NCI-H146 treated with DMSO at 0.1 percent for 48 hours (cell line): Measurements from ENCODE around the gene DLG2.

Experiments
- DNase-seq: peaks from one replicate; lab custom pipeline; 2025; ENCODE audit not compliant: unreplicated experiment; lab: John Stamatoyannopoulos, UW

Gene DLG2

DNA sequence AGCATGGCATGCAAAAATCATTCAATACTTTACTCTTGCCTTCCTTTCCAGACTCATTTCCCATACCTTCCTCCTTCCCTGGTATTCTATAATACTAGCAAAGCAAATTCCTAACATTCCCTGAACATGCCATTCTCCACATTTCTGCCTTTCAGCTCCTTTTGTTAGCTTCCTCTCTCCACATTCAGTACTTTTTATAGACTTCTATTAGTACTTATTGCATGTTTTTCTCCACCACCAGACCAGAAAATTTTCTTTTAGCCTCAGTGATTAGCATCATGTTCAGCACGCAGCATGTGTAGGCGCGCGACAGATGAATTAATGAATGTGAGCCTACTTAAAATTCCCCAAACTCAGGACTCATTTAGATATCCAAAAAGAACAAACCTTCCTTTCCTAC, 935.3 kb downstream of the DLG2 start:
- DNase-seq: no peak

- no peak for DNase-seq
These were observed 939.7 kb downstream of the DLG2 start for GRCh38 chr11:84687433-84687832.

DNA sequence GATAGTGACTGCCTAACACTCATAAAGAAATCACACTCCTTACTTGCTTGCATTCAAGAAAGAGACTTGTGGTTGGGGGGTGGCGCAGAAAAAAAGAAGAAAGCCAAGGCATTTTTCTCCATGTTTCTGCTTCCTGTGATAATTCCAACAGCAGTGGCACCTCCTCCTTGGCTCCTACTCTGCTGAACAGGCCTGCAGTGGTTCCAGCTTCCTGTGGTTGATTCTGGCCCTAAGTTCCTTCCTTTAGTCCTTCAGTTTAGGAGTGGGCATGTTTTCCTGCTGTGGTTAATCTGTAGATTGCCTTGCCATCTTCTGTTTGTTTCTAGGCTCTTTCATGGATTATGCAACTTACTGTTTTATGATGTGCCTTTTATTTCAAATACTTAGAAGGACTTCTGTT, 940.4 kb downstream of the DLG2 start:
- DNase-seq: no peak

DNA sequence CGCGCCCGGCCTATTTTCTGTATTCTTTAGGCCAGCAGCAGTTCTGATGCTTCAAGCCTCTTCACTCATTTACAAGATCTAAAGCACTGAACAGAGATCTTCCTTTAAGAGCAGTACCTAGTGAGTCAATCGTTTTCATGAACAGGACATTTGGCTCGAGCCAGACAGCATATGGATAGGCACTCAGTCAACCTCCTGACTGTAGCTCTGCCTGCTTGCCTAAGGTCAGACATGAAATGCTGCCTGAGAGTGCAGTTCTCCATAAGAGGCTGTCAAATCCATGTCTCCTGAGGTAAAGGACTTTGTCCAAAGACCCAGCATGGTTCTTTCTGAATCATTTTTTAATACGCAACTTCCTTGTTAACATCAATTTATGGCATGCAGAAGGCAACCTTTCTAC, 941.2 kb downstream of the DLG2 start:
- no peak for DNase-seq

DNA sequence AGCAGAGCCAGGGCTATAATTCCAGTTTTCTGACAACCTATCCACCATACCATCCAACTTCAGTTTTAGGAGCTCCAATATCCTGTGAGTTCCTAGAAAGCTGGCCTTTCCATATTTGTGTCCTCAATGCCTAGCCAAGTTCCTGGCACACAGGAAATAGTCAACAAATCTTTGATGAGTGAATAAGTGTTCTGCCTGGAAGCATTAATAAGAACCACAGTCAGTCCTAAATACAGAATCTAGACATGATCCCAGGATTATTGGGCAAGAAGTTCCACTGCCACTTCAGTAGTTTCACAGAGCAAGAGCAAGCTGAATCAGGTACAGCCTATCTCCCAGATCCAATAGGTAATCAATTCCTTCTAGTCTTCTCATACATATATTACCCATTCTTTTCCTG, 942.0 kb downstream of the DLG2 start:
- DNase-seq: no peak

DNA sequence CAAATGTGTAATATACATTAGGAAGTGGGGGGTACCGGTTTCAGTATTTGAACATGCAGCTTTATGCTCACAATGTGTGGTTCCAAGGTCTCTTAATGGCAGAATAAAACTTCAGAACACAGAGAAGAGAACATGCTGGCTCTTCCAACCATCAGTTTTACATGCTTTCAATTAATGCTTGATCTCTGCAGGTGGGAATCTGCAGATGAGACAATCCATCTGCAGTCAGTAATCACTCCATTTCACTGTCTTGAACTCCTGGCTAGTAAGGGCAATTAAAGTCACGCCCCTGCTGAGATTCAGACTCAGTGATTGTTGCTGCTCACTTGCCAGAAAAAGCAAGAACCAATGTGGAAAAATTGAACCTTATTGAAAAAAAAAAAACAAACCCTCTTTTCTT, 945.7 kb downstream of the DLG2 start:
- DNase-seq: no peak

- no peak for DNase-seq
These were observed 951.6 kb downstream of the DLG2 start for GRCh38 chr11:84675396-84676025.

DNA sequence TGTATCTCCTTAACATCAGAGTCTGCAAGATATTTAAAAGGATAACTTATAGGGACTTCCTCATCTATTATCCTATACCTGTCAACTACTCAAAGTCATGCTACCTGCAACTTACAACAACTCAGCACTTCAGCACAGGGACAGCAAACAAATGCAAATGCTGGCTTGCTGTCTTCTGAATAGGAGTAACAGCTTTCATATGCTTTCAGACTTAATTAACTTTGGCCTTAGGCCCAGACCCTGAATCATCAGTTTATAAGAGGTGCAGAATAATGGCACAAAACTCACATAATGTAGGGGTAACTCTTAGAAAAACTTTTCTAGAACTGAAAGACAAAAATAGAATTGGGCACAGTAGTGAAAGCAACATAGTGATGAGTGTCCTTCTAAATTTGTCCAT, 953.4 kb downstream of the DLG2 start:
- no peak for DNase-seq

GRCh38 chr11:84671325-84671999, 955.7 kb downstream of the DLG2 start:
- no peak for DNase-seq

DNA sequence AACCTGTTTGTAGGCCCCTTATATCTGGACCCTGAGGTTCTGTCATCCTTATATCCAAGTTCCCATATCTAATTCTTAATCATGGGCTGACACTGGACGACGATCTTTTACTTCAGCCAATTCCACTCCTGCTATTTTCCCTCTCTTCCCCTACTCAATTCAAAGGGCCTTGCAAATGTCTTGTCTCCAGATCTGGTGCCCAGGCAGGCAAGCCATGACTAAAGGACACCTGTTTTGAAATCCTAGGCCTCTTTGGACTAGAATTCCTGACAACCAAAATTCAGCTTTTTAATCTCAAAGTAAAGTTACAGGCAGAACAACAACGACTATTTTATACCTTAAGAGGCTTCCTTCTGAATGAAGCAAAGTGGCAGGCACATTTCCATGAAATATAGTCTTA, 963.4 kb downstream of the DLG2 start:
- no peak for DNase-seq

GRCh38 chr11:84660257-84660977, 966.7 kb downstream of the DLG2 start:
- DNase-seq: no peak

- no peak for DNase-seq
These were observed 971.4 kb downstream of the DLG2 start for GRCh38 chr11:84655712-84656111.

DNA sequence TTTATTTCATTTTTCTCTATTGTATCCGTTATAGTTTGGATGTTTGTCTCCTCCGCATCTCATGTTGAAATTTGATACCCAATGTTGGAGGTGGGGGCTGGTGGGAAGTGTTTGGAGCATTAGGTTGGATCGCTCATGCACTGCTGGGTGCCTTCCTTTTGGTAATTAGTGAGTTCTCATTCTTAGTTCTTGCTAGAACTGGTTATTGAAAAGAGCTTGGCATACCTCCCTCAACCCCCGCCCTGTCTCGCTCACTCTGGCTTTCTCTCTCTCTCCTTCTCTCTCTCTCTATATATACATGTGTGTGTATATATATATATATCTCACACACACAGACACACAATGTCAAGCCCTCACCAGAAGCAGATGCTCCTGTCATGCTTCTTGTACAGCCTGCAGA, 978.7 kb downstream of the DLG2 start:
- peak; percentile 3 for DNase-seq

DNA sequence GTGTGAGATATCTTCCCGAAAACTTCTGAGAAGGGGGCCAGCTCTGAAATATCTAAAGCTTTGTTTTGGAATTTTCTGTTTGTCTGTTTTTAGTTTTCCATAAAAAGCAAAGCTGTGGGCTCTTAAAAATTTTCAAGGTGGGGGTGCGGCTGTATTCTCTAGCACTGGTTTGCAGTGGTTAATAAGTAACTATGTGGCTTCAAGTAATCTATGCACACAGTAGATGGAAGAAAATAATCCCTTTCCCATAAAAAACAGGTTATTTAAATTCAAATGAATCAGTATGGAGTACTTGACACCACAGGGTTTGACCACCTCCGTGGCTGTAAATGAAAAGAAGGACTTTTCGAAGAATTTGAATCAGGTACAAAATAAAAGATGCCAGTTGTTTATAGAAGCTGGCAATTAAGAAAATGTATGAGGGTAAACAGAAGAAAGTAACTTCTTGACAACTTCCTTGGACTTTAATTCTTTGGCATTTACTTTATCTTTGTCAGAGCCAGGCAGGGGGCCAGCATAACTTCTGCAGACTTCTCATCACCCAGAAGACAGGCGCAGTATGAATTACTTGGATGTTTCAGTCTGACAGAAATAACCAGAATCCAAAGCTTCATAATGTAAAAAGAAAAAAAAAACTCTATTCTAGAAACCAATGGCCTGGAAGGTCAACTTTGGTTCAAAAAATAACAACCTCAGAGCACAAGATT, 981.0 kb downstream of the DLG2 start:
- no peak for DNase-seq

GRCh38 chr11:84642500-84642899, 984.6 kb downstream of the DLG2 start:
- DNase-seq: no peak

GRCh38 chr11:84634309-84634708, 992.8 kb downstream of the DLG2 start:
- DNase-seq: no peak

DNA sequence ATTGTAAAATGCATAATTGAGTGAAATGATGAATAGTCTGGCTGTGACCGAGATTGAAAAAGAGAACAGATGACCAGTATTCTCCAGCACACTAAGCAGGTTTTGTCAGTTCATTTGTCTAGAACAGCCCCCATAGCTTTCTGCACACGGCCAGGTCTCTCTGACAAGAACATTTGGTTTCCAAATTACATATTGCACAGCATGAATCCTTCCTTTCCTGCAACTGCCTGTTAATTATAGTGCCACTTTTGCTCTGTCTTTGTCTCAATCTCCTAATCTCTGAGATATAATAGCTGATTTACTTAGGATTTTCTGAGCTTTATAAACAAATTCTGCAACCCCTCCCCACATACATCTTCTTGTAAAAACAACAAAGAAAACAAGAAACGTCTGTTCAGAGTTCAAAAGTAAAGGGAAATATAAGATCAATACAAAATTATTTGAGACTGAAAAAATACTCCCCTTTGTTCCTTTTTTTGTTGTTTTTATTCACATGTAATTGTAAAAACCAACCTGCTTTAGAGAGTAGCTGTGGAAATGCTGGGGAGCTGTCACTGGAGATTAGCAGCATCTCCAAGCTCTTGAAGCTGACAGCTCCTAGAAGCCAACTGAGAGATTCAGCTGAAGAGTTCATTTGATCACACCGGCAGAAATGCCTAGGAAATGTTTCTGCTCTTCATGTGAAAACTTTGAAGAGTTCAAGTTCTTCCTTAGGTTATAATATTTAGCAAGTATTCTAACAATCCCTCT, 998.1 kb downstream of the DLG2 start:
- peak; percentile 68 for DNase-seq

- DNase-seq: no peak
These were observed 1000.9 kb downstream of the DLG2 start for GRCh38 chr11:84626256-84626655.

DNA sequence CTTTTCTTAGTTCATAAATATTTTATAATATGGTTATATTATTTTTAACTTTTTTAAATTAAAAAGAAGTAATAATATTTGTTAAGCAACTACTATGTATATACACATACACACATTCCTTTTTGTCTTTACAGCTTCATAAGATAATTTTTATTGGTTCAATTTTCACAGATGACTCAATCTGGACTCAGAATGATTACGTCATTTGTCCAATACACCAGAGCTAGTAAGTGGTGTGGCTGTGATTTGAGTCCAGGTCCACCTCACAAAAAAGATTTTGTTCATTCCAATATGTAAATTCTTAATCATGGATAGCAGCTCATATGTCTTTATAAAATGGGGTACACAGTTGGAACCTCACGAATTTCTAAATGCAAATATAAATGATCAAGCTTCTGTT, 1014.5 kb downstream of the DLG2 start:
- no peak for DNase-seq

DNA sequence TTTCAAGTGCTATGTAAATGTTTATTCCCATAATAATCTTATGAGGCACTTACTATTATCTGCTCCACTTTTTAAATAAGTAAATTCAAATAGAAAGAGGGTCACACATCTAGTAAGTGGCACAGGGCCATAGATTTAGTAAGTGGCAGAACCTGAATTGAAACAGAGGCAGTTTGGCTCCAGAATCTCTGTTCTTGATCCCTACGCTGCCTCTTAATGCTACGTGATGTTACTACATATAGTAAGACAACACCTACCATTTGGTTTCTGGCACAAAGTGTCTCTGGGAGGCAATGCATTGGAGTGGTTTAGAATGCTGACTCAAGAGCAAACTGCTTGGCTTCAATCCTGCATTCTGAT, 1018.3 kb downstream of the DLG2 start:
- no peak for DNase-seq
